Measurements from ENCODE around the gene TNNT1.

- TF ChIP-seq EZH2phosphoT487 (IDR thresholded peaks at IDR 0.05; ENCODE audit: low read depth) (no peak), CTCF (IDR thresholded peaks at IDR 0.05; ENCODE audit: low read depth, low read length) (no peak)
Measured at GRCh38 chr19:55089342-55089944, 59.6 kb downstream of the TNNT1 start.
